LNCAP (cell line): Measurements from ENCODE around the gene NFE2L1.

Experiments used
- CTCF ChIP-seq: fragments of 450-650 bp; IDR thresholded peaks from 2 replicates; pipeline ENCODE4 v1.5.1; 2017; ENCODE audit warnings: mild to moderate bottlenecking

NFE2L1 gene

GRCh38 chr17:48047741-48048383 is at the start of gene NFE2L1:
TSS of gene NFE2L1 (plus strand) at chr17:48048359. CDS start at chr17:48051119, 2,760 bp downstream.
- TF ChIP-seq CTCF: no peak

- TF ChIP-seq CTCF: no peak
These were observed 48.6 kb upstream of the NFE2L1 start for GRCh38 chr17:47999582-47999981.

GRCh38 chr17:48001197-48001596 is 47.0 kb upstream of the NFE2L1 start:
- TF ChIP-seq CTCF: no peak

- no peak for TF ChIP-seq CTCF
These were observed 45.8 kb upstream of the NFE2L1 start for GRCh38 chr17:48002266-48002915.

- TF ChIP-seq CTCF: no peak
These were observed 45.2 kb upstream of the NFE2L1 start for GRCh38 chr17:48002916-48003416.

GRCh38 chr17:48003417-48004151 is 44.6 kb upstream of the NFE2L1 start:
- TF ChIP-seq CTCF: no peak

- no peak for TF ChIP-seq CTCF
These were observed 43.2 kb upstream of the NFE2L1 start for GRCh38 chr17:48004983-48005382.
